Panc1 (cell line): ENCODE measurements around the gene NDN.
"Not testable (repeated sequence)": the region's sequence is repeated elsewhere in the genome, so short reads cannot be mapped to it uniquely, and the experiment has no call there.

Experiments used
- POLR2AphosphoS5 ChIP-seq: IDR thresholded peaks from 2 replicates; pipeline ENCODE4 v1.6.1; 2012; ENCODE audit warnings: mild to moderate bottlenecking, low read depth, low read length, moderate library complexity
- SIN3A ChIP-seq: IDR thresholded peaks from 2 replicates; pipeline ENCODE4 v1.6.1; 2012; ENCODE audit warnings: low read depth, mild to moderate bottlenecking, low read length, moderate library complexity, borderline replicate concordance; ENCODE audit not compliant: insufficient read depth
- TF ChIP-seq, protein P1 (sequence below): fragments of 450-650 bp; IDR thresholded peaks from 2 replicates; pipeline ENCODE4 v1.5.1; 2017; ENCODE audit warnings: mild to moderate bottlenecking
- TF ChIP-seq, protein P2 (sequence below), 2 experiments: IDR thresholded peaks; 2 replicates each; pipeline ENCODE4 v1.6.1; 2011 to 2012; ENCODE audit warnings: low read depth in 2 of 2, control low read depth in 1 of 2, low read length in 1 of 2, mild to moderate bottlenecking in 1 of 2, moderate library complexity in 1 of 2; ENCODE audit not compliant: insufficient read depth in 1 of 2

DNA sequence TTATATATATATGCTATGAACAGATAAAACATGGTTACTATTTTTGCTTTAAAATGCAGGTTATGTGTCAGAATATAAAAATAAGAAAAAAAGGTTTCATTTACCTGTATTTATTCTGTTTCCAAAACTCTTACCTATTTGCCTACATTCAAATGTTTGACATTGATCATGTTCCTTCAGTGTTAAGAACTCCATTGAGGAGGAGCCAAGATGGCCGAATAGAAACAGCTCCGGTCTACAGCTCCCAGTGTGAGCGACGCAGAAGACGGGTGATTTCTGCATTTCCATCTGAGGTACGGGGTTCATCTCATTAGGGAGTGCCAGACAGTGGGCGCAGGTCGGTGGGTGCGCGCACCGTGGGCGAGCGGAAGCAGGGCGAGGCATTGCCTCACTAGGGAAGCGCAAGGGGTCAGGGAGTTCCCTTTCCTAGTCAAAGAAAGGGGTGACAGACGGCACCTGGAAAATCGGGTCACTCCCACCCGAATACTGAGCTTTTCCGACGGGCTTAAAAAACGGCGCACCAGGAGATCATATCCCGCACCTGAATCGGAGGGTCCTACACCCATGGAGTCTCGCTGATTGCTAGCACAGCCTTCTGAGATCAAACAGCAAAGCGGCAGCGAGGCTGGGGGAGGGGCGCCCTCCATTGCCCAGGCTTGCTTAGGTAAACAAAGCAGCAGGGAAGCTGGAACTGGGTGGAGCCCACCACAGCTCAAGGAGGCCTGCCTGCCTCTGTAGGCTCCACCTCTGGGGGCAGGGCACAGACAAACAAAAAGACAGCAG lies 27.0 kb upstream of the NDN start:
- TF ChIP-seq, protein P1, sequence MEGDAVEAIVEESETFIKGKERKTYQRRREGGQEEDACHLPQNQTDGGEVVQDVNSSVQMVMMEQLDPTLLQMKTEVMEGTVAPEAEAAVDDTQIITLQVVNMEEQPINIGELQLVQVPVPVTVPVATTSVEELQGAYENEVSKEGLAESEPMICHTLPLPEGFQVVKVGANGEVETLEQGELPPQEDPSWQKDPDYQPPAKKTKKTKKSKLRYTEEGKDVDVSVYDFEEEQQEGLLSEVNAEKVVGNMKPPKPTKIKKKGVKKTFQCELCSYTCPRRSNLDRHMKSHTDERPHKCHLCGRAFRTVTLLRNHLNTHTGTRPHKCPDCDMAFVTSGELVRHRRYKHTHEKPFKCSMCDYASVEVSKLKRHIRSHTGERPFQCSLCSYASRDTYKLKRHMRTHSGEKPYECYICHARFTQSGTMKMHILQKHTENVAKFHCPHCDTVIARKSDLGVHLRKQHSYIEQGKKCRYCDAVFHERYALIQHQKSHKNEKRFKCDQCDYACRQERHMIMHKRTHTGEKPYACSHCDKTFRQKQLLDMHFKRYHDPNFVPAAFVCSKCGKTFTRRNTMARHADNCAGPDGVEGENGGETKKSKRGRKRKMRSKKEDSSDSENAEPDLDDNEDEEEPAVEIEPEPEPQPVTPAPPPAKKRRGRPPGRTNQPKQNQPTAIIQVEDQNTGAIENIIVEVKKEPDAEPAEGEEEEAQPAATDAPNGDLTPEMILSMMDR, result not testable (repeated sequence)
- not testable (repeated sequence) for TF ChIP-seq SIN3A, POLR2AphosphoS5
- TF ChIP-seq, protein P2, sequence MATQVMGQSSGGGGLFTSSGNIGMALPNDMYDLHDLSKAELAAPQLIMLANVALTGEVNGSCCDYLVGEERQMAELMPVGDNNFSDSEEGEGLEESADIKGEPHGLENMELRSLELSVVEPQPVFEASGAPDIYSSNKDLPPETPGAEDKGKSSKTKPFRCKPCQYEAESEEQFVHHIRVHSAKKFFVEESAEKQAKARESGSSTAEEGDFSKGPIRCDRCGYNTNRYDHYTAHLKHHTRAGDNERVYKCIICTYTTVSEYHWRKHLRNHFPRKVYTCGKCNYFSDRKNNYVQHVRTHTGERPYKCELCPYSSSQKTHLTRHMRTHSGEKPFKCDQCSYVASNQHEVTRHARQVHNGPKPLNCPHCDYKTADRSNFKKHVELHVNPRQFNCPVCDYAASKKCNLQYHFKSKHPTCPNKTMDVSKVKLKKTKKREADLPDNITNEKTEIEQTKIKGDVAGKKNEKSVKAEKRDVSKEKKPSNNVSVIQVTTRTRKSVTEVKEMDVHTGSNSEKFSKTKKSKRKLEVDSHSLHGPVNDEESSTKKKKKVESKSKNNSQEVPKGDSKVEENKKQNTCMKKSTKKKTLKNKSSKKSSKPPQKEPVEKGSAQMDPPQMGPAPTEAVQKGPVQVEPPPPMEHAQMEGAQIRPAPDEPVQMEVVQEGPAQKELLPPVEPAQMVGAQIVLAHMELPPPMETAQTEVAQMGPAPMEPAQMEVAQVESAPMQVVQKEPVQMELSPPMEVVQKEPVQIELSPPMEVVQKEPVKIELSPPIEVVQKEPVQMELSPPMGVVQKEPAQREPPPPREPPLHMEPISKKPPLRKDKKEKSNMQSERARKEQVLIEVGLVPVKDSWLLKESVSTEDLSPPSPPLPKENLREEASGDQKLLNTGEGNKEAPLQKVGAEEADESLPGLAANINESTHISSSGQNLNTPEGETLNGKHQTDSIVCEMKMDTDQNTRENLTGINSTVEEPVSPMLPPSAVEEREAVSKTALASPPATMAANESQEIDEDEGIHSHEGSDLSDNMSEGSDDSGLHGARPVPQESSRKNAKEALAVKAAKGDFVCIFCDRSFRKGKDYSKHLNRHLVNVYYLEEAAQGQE (IDR thresholded peaks at IDR 0.05; ENCODE audit: insufficient read depth in 1 of 2, low read depth in 2 of 2, low read length in 1 of 2), result not testable (repeated sequence)
